ENCODE measurements around the gene CFAP65. TPM values are rescaled to one million over a fixed set of nuclear protein-coding genes. Genes with fewer than 3 reads are reported as not detected.

CFAP65 gene
- total and polyA plus RNA-seq, 2 of the 13 experiments (the other 11 are each of a cell fraction or from before 2014, with no cell fraction given): 0.05 TPM; not detected in 1

DNA sequence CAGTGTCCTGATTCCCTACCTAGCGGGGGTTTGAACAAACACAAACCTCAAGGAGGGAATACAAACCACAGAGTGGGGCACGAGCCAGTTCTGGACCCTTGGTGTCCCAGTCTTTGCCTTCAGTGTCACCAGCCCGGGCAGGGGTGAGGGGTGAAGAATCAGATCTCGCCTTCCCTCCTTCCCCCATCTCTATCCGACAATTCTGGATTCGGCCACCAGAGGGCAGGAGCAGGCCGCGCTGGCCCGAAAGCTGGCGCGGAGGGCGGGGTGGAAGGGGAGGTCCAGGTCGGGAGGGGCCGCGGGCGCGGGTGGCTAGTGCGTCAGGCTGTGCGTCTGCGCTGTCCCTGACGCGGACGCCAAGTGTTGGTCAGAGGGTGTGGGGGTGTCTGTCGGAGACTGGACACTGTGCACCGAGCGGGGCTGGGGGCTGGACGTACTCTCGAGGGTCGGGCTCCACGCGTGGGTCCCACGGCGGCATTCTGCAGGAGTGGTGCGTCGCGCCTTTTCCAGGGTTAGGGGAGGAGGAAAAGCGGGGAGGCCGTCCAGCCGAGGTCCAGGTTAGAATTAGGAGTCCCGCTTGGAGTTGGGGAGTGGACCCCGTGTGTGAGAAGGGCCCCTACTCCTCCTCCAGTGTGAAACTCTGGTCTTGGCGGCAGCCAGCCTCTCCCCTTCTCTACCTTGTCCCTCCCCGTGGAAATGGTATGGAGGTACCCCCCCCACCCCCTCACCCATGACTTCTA is 45.2 kb downstream of the CFAP65 start (continued):
- TF ChIP-seq JUND (CRISPR knock-in tag; IDR thresholded peaks at IDR 0.05): 0 out of 2 replicates have a peak, but pooled peaks have one; percentile 29
- TF ChIP-seq ZNF318 (CRISPR knock-in tag; IDR thresholded peaks at IDR 0.05): no peak
- TF ChIP-seq NAIF1 (CRISPR knock-in tag; IDR thresholded peaks at IDR 0.05; ENCODE audit: borderline replicate concordance): no peak
- no peak for TF ChIP-seq ZNF598 (CRISPR knock-in tag; IDR thresholded peaks at IDR 0.05; ENCODE audit: borderline replicate concordance)
- TF ChIP-seq ZFP91 (CRISPR knock-in tag; IDR thresholded peaks at IDR 0.05; ENCODE audit: borderline replicate concordance): 0 out of 2 replicates have a peak, but pooled peaks have one; percentile 12
- 0 out of 2 replicates have a peak, but pooled peaks have one; percentile 22 for TF ChIP-seq PHF8 (CRISPR knock-in tag; IDR thresholded peaks at IDR 0.05)
- 0 out of 2 replicates have a peak, but pooled peaks have one; percentile 23 for TF ChIP-seq CREB1 (IDR thresholded peaks at IDR 0.05)
- TF ChIP-seq CREB1 (CRISPR knock-in tag; IDR thresholded peaks at IDR 0.05): no peak
- TF ChIP-seq, protein P1, sequence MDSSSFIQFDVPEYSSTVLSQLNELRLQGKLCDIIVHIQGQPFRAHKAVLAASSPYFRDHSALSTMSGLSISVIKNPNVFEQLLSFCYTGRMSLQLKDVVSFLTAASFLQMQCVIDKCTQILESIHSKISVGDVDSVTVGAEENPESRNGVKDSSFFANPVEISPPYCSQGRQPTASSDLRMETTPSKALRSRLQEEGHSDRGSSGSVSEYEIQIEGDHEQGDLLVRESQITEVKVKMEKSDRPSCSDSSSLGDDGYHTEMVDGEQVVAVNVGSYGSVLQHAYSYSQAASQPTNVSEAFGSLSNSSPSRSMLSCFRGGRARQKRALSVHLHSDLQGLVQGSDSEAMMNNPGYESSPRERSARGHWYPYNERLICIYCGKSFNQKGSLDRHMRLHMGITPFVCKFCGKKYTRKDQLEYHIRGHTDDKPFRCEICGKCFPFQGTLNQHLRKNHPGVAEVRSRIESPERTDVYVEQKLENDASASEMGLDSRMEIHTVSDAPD (CRISPR knock-in tag; IDR thresholded peaks at IDR 0.05): 0 out of 2 replicates have a peak, but pooled peaks have one; percentile 55
- no peak for TF ChIP-seq HMG20B (CRISPR knock-in tag; conservative IDR thresholded peaks at IDR 0.05)
- TF ChIP-seq HDAC1 (CRISPR knock-in tag; IDR thresholded peaks at IDR 0.05): no peak
- peak; percentile 71; the same call in 1 of the 2 replicates for TF ChIP-seq ZNF331 (CRISPR knock-in tag; IDR thresholded peaks at IDR 0.05)
- no peak for TF ChIP-seq MED13 (CRISPR knock-in tag; IDR thresholded peaks at IDR 0.05)
- 0 out of 2 replicates have a peak, but pooled peaks have one; percentile 24 for TF ChIP-seq MTA1 (CRISPR knock-in tag; IDR thresholded peaks at IDR 0.05; ENCODE audit: borderline replicate concordance)
- TF ChIP-seq PPARG (CRISPR knock-in tag; conservative IDR thresholded peaks at IDR 0.05): 0 out of 2 replicates have a peak, but pooled peaks have one; percentile 26
- TF ChIP-seq, protein P2, sequence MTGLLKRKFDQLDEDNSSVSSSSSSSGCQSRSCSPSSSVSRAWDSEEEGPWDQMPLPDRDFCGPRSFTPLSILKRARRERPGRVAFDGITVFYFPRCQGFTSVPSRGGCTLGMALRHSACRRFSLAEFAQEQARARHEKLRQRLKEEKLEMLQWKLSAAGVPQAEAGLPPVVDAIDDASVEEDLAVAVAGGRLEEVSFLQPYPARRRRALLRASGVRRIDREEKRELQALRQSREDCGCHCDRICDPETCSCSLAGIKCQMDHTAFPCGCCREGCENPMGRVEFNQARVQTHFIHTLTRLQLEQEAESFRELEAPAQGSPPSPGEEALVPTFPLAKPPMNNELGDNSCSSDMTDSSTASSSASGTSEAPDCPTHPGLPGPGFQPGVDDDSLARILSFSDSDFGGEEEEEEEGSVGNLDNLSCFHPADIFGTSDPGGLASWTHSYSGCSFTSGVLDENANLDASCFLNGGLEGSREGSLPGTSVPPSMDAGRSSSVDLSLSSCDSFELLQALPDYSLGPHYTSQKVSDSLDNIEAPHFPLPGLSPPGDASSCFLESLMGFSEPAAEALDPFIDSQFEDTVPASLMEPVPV (CRISPR knock-in tag; IDR thresholded peaks at IDR 0.05): peak; percentile 65; the same call in 1 of the 2 replicates

All from HepG2 (cell line).